ENCODE results near the gene FAM83B. TPM values are rescaled to one million over a fixed set of nuclear protein-coding genes. Genes with fewer than 3 reads are reported as not detected.
"Not testable (repeated sequence)": the region's sequence is repeated elsewhere in the genome, so short reads cannot be mapped to it uniquely, and the experiment has no call there.

The FAM83B gene, protein sequence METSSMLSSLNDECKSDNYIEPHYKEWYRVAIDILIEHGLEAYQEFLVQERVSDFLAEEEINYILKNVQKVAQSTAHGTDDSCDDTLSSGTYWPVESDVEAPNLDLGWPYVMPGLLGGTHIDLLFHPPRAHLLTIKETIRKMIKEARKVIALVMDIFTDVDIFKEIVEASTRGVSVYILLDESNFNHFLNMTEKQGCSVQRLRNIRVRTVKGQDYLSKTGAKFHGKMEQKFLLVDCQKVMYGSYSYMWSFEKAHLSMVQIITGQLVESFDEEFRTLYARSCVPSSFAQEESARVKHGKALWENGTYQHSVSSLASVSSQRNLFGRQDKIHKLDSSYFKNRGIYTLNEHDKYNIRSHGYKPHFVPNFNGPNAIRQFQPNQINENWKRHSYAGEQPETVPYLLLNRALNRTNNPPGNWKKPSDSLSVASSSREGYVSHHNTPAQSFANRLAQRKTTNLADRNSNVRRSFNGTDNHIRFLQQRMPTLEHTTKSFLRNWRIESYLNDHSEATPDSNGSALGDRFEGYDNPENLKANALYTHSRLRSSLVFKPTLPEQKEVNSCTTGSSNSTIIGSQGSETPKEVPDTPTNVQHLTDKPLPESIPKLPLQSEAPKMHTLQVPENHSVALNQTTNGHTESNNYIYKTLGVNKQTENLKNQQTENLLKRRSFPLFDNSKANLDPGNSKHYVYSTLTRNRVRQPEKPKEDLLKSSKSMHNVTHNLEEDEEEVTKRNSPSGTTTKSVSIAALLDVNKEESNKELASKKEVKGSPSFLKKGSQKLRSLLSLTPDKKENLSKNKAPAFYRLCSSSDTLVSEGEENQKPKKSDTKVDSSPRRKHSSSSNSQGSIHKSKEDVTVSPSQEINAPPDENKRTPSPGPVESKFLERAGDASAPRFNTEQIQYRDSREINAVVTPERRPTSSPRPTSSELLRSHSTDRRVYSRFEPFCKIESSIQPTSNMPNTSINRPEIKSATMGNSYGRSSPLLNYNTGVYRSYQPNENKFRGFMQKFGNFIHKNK
- 100 to 1,000 TPM; 116 to 152 (median 129) TPM for total RNA-seq

DNA sequence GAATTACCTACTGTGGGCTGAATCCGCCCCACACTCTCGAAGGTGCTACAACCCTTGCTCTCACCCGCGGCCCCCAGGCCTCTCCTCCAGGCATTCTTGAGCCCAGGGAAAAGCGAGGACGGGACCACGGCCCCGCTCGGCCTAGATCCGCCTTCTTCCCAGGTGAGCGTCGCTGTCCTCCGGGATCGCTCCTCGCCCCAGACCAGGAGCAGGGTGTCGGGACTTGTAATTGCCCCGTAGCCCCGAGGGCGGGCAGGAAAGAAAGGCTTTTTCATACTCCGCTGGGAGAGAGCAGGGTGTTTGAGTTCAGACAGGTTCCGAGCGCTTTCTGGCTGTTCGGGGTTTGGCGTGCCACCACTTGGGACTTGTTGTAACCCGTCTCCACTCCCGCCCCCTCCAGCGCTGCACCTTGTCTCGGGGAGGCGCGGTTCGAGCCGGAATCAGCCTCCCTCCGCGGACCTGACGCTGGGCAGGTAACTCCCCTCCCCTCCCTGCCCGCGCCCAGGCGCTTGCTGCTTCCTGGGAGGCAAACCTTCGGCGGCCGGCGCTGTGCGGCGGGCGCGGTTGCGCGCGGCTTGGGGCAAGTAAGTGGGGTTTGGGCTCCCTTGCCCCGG lies at the start of gene FAM83B:
Gene FAM83B, plus strand, starts transcription at position 529 of the 614 bp plus-strand sequence. CDS start 23,476 bp downstream, outside the sequence.
- peak; percentile 83 to 91 for DNase-seq (ENCODE audit: low spot score in 2 of 2)
- intact Hi-C loops (cut with DNase I; ENCODE audit: low total_unique reads): no loop called here
- H3K4me3 ChIP-seq (ENCODE audit: low read depth, poor library complexity, severe bottlenecking): peak within 1 kb of the TSS; percentile 46
- no peak for TF ChIP-seq POLR2A (IDR thresholded peaks at IDR 0.05)
- 2 to 14% methylated on average over 21 to 50 of the region's 50 CpGs for WGBS, 2 donors

DNA sequence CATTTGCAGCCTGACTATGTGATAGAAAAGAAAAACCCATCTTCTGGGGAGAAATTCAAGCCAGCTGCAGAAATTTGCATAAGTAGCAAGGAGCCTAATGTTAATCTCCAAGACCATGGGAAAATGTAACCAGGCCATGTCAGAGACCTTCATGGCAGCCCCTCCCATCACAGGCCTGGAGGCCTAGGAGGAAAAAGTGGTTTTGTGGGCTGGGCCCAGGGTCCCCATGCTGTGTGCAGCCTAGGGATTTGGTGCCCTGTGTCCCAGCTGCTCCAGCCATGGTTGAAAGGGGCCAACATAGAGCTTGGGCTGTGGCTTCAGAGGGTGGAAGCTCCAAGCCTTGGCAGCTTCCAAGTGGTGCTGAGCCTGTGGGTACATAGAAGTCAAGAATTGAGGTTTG lies 49.7 kb upstream of the FAM83B start:
- H3K4me3 ChIP-seq (ENCODE audit: low read depth, poor library complexity, severe bottlenecking); DNase-seq (ENCODE audit: low spot score in 2 of 2); intact Hi-C loops (cut with DNase I; ENCODE audit: low total_unique reads): not testable (repeated sequence)

DNA sequence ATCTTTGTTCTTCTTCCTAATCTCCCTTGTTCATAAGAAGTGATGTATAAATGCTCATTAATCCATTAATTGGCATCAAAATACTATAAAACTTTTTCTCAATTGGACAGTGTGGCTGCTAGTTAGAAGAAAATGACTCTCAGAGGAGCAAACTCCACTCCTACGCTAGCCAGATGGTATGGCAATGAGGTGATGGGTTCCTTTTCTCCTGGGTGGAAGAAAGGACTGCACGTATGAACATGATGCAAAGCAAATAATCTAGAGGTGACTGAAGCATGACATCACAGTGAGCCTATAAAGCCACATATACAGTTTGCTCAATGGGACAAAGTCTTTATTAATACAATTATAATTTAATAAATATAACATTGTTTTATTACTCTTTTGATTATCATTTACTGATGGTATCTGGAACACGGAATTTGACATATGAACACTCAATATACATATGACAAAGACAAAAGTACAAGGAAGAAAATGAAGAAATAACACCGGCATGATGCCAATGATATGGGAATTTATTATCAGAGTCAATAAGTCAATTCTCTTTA lies 46.4 kb upstream of the FAM83B start:
- WGBS, 2 donors: 84 to 88% methylated on average over 4 of the region's 4 CpGs
- intact Hi-C loops (cut with DNase I; ENCODE audit: low total_unique reads): no loop called here
- H3K4me3 ChIP-seq (ENCODE audit: low read depth, poor library complexity, severe bottlenecking): no peak overlapping the region
- TF ChIP-seq POLR2A (IDR thresholded peaks at IDR 0.05): no peak
- TF ChIP-seq, protein P1, sequence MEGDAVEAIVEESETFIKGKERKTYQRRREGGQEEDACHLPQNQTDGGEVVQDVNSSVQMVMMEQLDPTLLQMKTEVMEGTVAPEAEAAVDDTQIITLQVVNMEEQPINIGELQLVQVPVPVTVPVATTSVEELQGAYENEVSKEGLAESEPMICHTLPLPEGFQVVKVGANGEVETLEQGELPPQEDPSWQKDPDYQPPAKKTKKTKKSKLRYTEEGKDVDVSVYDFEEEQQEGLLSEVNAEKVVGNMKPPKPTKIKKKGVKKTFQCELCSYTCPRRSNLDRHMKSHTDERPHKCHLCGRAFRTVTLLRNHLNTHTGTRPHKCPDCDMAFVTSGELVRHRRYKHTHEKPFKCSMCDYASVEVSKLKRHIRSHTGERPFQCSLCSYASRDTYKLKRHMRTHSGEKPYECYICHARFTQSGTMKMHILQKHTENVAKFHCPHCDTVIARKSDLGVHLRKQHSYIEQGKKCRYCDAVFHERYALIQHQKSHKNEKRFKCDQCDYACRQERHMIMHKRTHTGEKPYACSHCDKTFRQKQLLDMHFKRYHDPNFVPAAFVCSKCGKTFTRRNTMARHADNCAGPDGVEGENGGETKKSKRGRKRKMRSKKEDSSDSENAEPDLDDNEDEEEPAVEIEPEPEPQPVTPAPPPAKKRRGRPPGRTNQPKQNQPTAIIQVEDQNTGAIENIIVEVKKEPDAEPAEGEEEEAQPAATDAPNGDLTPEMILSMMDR (IDR thresholded peaks at IDR 0.05): no peak
- no peak for DNase-seq (ENCODE audit: low spot score in 2 of 2)

DNA sequence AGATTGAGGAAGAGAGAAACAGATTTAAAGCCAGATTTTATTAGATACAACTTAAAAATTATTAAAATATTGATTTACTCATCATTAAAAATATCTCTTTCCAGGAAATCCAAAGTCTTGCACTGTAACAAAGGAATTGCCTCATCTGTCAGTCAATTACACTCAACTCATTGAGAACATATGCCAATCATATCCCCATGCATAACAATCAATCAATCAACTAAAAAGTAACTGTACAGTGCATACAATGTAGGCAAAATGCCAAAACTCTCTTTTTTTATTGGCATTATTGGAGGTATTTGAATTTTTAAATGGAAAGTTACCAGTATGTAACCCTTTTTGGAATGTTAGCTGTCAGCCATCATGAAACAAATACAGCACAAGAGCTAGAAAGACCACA lies 45.3 kb upstream of the FAM83B start:
- H3K4me3 ChIP-seq (ENCODE audit: low read depth, poor library complexity, severe bottlenecking): no peak overlapping the region
- no peak for DNase-seq (ENCODE audit: low spot score in 2 of 2)
- TF ChIP-seq POLR2A (IDR thresholded peaks at IDR 0.05): no peak
- TF ChIP-seq, protein P1 (IDR thresholded peaks at IDR 0.05): no peak
- intact Hi-C loops (cut with DNase I; ENCODE audit: low total_unique reads): no loop called here

DNA sequence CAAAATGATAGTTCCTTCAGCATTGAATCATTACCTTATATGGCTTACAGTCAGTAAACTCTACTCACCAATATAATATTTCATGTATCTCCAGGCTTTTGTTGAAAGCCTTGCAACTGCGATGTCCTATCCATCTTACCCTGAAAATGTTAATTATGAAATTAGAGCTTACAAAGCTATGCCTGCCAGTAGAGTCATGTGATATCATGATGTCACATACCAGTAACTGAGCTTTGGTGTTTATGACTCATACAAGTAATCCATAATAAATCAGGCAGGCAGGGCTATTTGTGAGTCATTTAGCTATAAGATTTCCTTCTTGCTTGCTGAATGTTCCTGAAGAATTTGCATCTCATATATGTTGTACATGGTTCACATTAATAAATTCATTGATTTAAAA lies 44.9 kb upstream of the FAM83B start:
- TF ChIP-seq, protein P1 (IDR thresholded peaks at IDR 0.05): no peak
- no peak for TF ChIP-seq POLR2A (IDR thresholded peaks at IDR 0.05)
- WGBS, 2 donors: 50 to 52% methylated on average over 1 of the region's 1 CpG
- intact Hi-C loops (cut with DNase I; ENCODE audit: low total_unique reads): no loop called here
- DNase-seq (ENCODE audit: low spot score in 2 of 2): no peak
- no peak overlapping the region for H3K4me3 ChIP-seq (ENCODE audit: low read depth, poor library complexity, severe bottlenecking)

DNA sequence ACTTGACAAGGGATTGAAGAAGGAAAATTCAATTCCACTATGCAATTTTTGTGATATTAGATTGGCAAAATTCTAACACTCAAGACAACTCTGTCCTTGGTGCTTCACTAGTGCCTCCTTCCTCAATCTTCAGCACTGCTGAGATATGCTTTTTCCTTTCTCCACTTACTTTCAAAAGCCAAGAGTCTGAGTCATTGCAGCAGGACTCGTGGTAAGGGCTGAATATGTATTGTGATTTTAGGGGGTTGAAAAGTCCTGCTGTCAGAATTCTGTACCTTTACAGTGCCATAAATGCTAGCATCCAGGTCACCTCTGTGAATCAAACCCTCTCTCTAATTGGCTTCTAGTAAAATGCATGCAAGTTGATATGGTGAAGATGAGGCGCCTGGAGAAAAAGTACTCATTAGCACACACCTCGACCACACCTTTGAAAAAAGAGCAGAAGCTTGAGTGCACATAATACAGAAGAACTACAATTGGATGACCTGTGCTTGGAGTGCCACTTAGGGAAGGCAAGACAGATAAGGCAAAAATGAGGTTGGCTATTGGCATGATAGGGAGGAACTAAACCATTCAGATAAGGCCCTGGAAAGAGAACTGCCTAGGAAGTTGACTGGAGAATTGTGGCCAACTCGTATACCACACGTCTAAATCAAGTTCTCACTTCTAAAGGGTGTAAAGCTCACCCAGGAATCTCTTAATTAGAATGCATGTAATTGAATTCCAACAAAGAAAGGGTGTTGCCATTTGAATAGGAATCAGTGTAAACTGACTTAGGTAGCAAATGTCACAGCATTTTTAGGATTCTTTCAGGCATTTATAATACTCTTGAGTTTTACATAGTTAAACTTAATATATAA lies 43.6 kb upstream of the FAM83B start:
- intact Hi-C loops (cut with DNase I; ENCODE audit: low total_unique reads): no loop called here
- H3K4me3 ChIP-seq (ENCODE audit: low read depth, poor library complexity, severe bottlenecking): no peak overlapping the region
- DNase-seq (ENCODE audit: low spot score in 2 of 2): no peak
- WGBS, 2 donors: 45 to 47% methylated on average over 5 of the region's 5 CpGs
- TF ChIP-seq, protein P1 (IDR thresholded peaks at IDR 0.05): no peak
